Panc1 (cell line): ENCODE measurements around the gene CAPSL. TPM values are rescaled to one million over a fixed set of nuclear protein-coding genes. Genes with fewer than 3 reads are reported as not detected.

ENCODE experiments used
- ATAC-seq: fragments of 200-7000 bp; cut with Tn5 transposase; 2 replicates; pipeline ENCODE4 v1.9.1; 2020; ENCODE audit warnings: mild to moderate bottlenecking, moderate library complexity
- BruUV-seq: library from RNA; stranded (reverse); fragments of 400-500 nt; replicated peaks from 2 replicates; lab custom pipeline; 2021; lab: Mats Ljungman, UMichigan
- CTCF ChIA-PET: fragments of 300-600 bp; sonication (Branson Sonifier 250); formaldehyde crosslinking; loops from one replicate; lab custom pipeline; 2022; ENCODE audit warnings: antibody characterized with exemption; lab: Charles Lee
- POLR2A ChIA-PET: fragments of 300-600 bp; sonication (Branson Sonifier 250); formaldehyde crosslinking; loops from one replicate; lab custom pipeline; 2022; ENCODE audit warnings: antibody characterized with exemption; lab: Charles Lee
- DNase-seq: peaks from one replicate; pipeline ENCODE4 v3.0.0-alpha.2; 2010; ENCODE audit warnings: low read depth, low spot score
- H3K27ac ChIP-seq: 2 replicates; pipeline ENCODE4 v1.5.1; 2011; ENCODE audit warnings: mild to moderate bottlenecking, low read length, inconsistent platforms
- H3K27me3 ChIP-seq: fragments of 200-500 bp; sonication (Bioruptor generic); 2 replicates; pipeline ENCODE4 v1.6.0; 2014; ENCODE audit warnings: low read length, inconsistent platforms; ENCODE audit not compliant: control insufficient read depth, insufficient read depth
- H3K36me3 ChIP-seq: fragments of 200-500 bp; sonication (Bioruptor generic); 2 replicates; pipeline ENCODE4 v1.5.1; 2014; ENCODE audit warnings: inconsistent platforms, mild to moderate bottlenecking, low read length, moderate library complexity; ENCODE audit not compliant: control insufficient read depth, insufficient read depth
- H3K4me1 ChIP-seq: 2 replicates; pipeline ENCODE4 v1.5.1; 2011; ENCODE audit warnings: inconsistent platforms, mild to moderate bottlenecking, low read length, moderate library complexity; ENCODE audit not compliant: control insufficient read depth, insufficient read depth
- H3K4me3 ChIP-seq, 2 experiments: 2 replicates each; pipeline ENCODE4 v1.5.1; 2011 to 2012; ENCODE audit warnings: low read depth in 2 of 2, low read length in 2 of 2, mild to moderate bottlenecking in 2 of 2, inconsistent platforms in 1 of 2, moderate library complexity in 1 of 2
- H3K9me3 ChIP-seq: fragments of 200-500 bp; sonication (Bioruptor generic); 2 replicates; pipeline ENCODE4 v1.5.1; 2014; ENCODE audit warnings: low read depth, mild to moderate bottlenecking, inconsistent platforms, low read length, moderate library complexity; ENCODE audit not compliant: control insufficient read depth, insufficient read depth
- CTCF ChIP-seq: fragments of 450-650 bp; IDR thresholded peaks from 2 replicates; pipeline ENCODE4 v1.5.1; 2017; ENCODE audit warnings: mild to moderate bottlenecking
- POLR2AphosphoS5 ChIP-seq: IDR thresholded peaks from 2 replicates; pipeline ENCODE4 v1.6.1; 2012; ENCODE audit warnings: mild to moderate bottlenecking, low read depth, low read length, moderate library complexity
- REST ChIP-seq, 2 experiments: IDR thresholded peaks; 2 replicates each; pipeline ENCODE4 v1.6.1; 2011 to 2012; ENCODE audit warnings: low read depth in 2 of 2, control low read depth in 1 of 2, low read length in 1 of 2, mild to moderate bottlenecking in 1 of 2, moderate library complexity in 1 of 2; ENCODE audit not compliant: insufficient read depth in 1 of 2
- SIN3A ChIP-seq: IDR thresholded peaks from 2 replicates; pipeline ENCODE4 v1.6.1; 2012; ENCODE audit warnings: low read depth, mild to moderate bottlenecking, low read length, moderate library complexity, borderline replicate concordance; ENCODE audit not compliant: insufficient read depth
- TCF7L2 ChIP-seq: IDR thresholded peaks from 2 replicates; pipeline ENCODE4 v1.6.1; 2011; ENCODE audit warnings: mild to moderate bottlenecking, low read depth, low read length, inconsistent platforms
- in situ Hi-C: cut with HindIII; loops from 2 replicates; pipeline ENCODE4 v1.10.0; 2016; ENCODE audit warnings: low sequenced_read_pairs, low pct_unique_long_range_greater_than_20kb
- intact Hi-C: fragments of 100-400 bp; cut with micrococcal nuclease; formaldehyde crosslinking; loops from one replicate; pipeline ENCODE4 v1.10.0; 2022; ENCODE audit not compliant: unreplicated experiment
- total RNA-seq: library from RNA; stranded (reverse); gene quantifications from one replicate; pipeline ENCODE4 v1.2.1, GENCODE V29; 2021; ENCODE audit not compliant: unreplicated experiment

CAPSL gene
- total RNA-seq, 1 experiment from 2014 or later, result not detected

- TF ChIP-seq CTCF, result no peak
- no peak for TF ChIP-seq TCF7L2
- TF ChIP-seq REST (IDR thresholded peaks at IDR 0.05; ENCODE audit: insufficient read depth in 1 of 2, low read depth in 2 of 2, low read length in 1 of 2), result no peak
- no peak for TF ChIP-seq SIN3A
- no peak for TF ChIP-seq POLR2AphosphoS5
- CTCF ChIA-PET, result no interaction called here
- Histone ChIP-seq H3K27me3 (no peaks in the 10 kb centered on the region), H3K4me1 (no peaks in the 10 kb centered on the region), H3K27ac (no peak overlapping the region), H3K36me3 (no peaks in the 10 kb centered on the region), H3K9me3 (no peaks in the 10 kb centered on the region), H3K4me3 (no peak overlapping the region)
- ATAC-seq (no peak), DNase-seq (no peak)
- POLR2A ChIA-PET, result no interaction called here
- intact Hi-C loops, result no loop called here
- BruUV-seq, result no TSS peak
- in situ Hi-C loops, result no loop called here
These were observed 70.4 kb downstream of the CAPSL start for GRCh38 chr5:35867998-35868397.

GRCh38 chr5:35863159-35863558, 75.3 kb downstream of the CAPSL start:
- POLR2A ChIA-PET, result no interaction called here
- CTCF ChIA-PET, result no interaction called here
- H3K9me3 ChIP-seq, result no peaks in the 10 kb centered on the region
- H3K27me3 ChIP-seq, result no peaks in the 10 kb centered on the region
- BruUV-seq, result no TSS peak
- ATAC-seq (no peak), DNase-seq (no peak)
- no peaks in the 10 kb centered on the region for H3K4me1 ChIP-seq
- H3K36me3 ChIP-seq, result no peaks in the 10 kb centered on the region
- no peak overlapping the region for H3K4me3 ChIP-seq
- in situ Hi-C loops, result no loop called here
- H3K27ac ChIP-seq, result no peak overlapping the region
- intact Hi-C loops, result no loop called here
- TF ChIP-seq TCF7L2, result no peak
- TF ChIP-seq POLR2AphosphoS5, result no peak
- TF ChIP-seq CTCF, result no peak
- no peak for TF ChIP-seq REST (IDR thresholded peaks at IDR 0.05; ENCODE audit: insufficient read depth in 1 of 2, low read depth in 2 of 2, low read length in 1 of 2)
- TF ChIP-seq SIN3A, result no peak
